Activated CD4-positive, alpha-beta T cell treated with anti-CD3 and anti-CD28 coated beads for 36 hours (primary cell): ENCODE data around the gene TOP2B. TPM values are rescaled to one million over a fixed set of nuclear protein-coding genes. Genes with fewer than 3 reads are reported as not detected.

Source experiments
- ATAC-seq: fragments of 200-7000 bp; cut with Tn5 transposase; one replicate; pipeline ENCODE4 v1.10.0; 2021; ENCODE audit warnings: mild to moderate bottlenecking, moderate library complexity
- CTCF ChIA-PET: fragments of 350-600 bp; sonication (Branson Sonifier 250); formaldehyde crosslinking; loops from one replicate; lab custom pipeline; 2021; ENCODE audit warnings: antibody characterized with exemption; lab: Charles Lee
- POLR2A ChIA-PET: fragments of 350-600 bp; sonication (Branson Sonifier 250); formaldehyde crosslinking; loops from one replicate; lab custom pipeline; 2021; ENCODE audit warnings: antibody characterized with exemption, inconsistent platforms; lab: Charles Lee
- DNase-seq: peaks from one replicate; pipeline ENCODE4 v3.0.0-alpha.2; 2020
- H3K27ac Mint-ChIP-seq: one replicate; pipeline ENCODE4 v1.8.0; 2021; ENCODE audit warnings: mixed read lengths
- H3K27me3 Mint-ChIP-seq: one replicate; pipeline ENCODE4 v1.8.0; 2021; ENCODE audit warnings: mixed read lengths
- H3K36me3 Mint-ChIP-seq: one replicate; pipeline ENCODE4 v1.8.0; 2021; ENCODE audit warnings: low read depth, mixed read lengths
- H3K4me1 Mint-ChIP-seq: one replicate; pipeline ENCODE4 v1.8.0; 2021; ENCODE audit warnings: mixed read lengths
- H3K4me3 Mint-ChIP-seq: one replicate; pipeline ENCODE4 v1.8.0; 2021; ENCODE audit warnings: mild to moderate bottlenecking, moderate library complexity, mixed read lengths
- H3K9me3 Mint-ChIP-seq: one replicate; pipeline ENCODE4 v1.8.0; 2021; ENCODE audit warnings: low read depth, mixed read lengths
- intact Hi-C, 2 experiments: fragments of 100-400 bp; cut with DNase I in 1 of 2; cut with micrococcal nuclease in 1 of 2; formaldehyde crosslinking; loops; one replicate each; pipeline versions ENCODE4 v1.14.2 to v1.15.1; 2022 to 2024; cut with DNase I, micrococcal nuclease
- total RNA-seq, 2 experiments: library from RNA; stranded (reverse); gene quantifications; one replicate each; pipeline ENCODE4 v1.2.3, GENCODE V29; 2021

TOP2B gene
- total RNA-seq, 2 experiments from 2014 or later, result 132 to 156 TPM

DNA sequence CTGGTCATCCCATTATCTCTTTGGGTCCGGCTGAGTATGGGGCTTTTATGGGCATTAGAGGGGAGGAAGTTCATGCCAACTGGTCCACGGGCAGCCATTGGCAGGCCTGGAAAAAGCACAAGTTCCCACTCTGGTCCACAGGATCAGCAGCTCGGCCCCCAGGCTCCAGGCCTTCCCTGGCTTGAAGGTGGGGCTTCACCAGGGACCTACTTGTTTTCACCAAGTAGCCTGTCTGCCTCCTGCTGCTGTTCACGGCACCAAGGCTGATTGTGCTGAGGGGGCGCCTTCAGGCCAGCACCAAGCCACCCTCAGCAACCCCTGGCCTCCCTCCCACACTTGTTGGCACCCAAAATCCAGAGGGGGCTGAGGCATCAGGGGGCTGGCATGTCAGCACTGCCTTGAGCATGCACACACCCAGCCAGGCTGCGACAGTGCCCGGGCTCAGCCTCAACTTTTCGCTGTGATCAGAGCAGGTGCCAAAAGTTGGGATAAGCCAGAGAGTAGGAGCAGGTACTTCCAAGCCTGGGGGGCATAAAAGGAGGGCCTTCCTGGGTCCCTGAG lies 9.1 kb upstream of the TOP2B start:
- CTCF ChIA-PET, result interaction anchor here (0.5 to 0.6 kb wide), 2 partner anchors 48 to 554 kb away, joined by 3 read pairs; no protein-coding TSS in a partner anchor
- H3K36me3 Mint-ChIP-seq, result peaks cover 3% of the 10 kb centered on the region
- no peaks in the 10 kb centered on the region for H3K27me3 Mint-ChIP-seq
- no peaks in the 10 kb centered on the region for H3K9me3 Mint-ChIP-seq
- intact Hi-C loops, result no loop called here
- ATAC-seq (no peak), DNase-seq (no peak)
- POLR2A ChIA-PET, result no interaction called here
- no peaks in the 10 kb centered on the region for H3K4me1 Mint-ChIP-seq
- H3K27ac Mint-ChIP-seq, result no peak overlapping the region
- no peak overlapping the region for H3K4me3 Mint-ChIP-seq

GRCh38 chr3:25665315-25666280 lies 891 bp upstream of the TOP2B start:
- H3K27me3 Mint-ChIP-seq, result no peaks in the 10 kb centered on the region
- DNase-seq (peak; percentile 17), ATAC-seq (peak; percentile 37)
- H3K9me3 Mint-ChIP-seq, result no peaks in the 10 kb centered on the region
- peaks cover 37% of the 10 kb centered on the region for H3K4me1 Mint-ChIP-seq
- peaks cover 13% of the 10 kb centered on the region for H3K36me3 Mint-ChIP-seq
- POLR2A ChIA-PET, result interaction anchor here (0.6 kb wide), 1 partner anchor 32 kb away, joined by 4 read pairs; no protein-coding TSS in a partner anchor
- intact Hi-C loops, result loop anchor here (1.0 to 10.0 kb wide), 5 partner anchors 118 to 1819 kb away; partner anchors contain the start of genes NGLY1 (in 2 of the 2), NKIRAS1 (in 1 of the 2), NR1D2 (in 1 of the 2) and OXSM (in 1 of the 2)
- peak overlapping the region; percentile 83 for H3K4me3 Mint-ChIP-seq
- CTCF ChIA-PET, result interaction anchor here (0.6 to 3.9 kb wide), 7 partner anchors 9 to 192 kb away, joined by 3 to 22 read pairs (median 3); no protein-coding TSS in a partner anchor
- H3K27ac Mint-ChIP-seq, result peak overlapping the region; percentile 100

- intact Hi-C loops, result loop anchor here (1.0 to 10.0 kb wide), 6 partner anchors 16 to 1852 kb away; partner anchors contain the start of genes NKIRAS1 (in 1 of the 2), NR1D2 (in 1 of the 2), RPL15 (in 1 of the 2) and SLC4A7 (in 1 of the 2)
- peak; percentile 82 for DNase-seq
- CTCF ChIA-PET, result no interaction called here
- Mint-ChIP-seq H3K27ac (peak overlapping the region; percentile 100), H3K36me3 (peaks cover 15% of the 10 kb centered on the region), H3K27me3 (no peaks in the 10 kb centered on the region), H3K4me1 (peaks cover 49% of the 10 kb centered on the region), H3K9me3 (no peaks in the 10 kb centered on the region), H3K4me3 (peak overlapping the region; percentile 83)
- ATAC-seq, result peak; percentile 25
- POLR2A ChIA-PET, result interaction anchor here (1.0 kb wide), 1 partner anchor 16 kb away, joined by 3 read pairs; no protein-coding TSS in a partner anchor
These were observed 567 bp downstream of the TOP2B start for GRCh38 chr3:25663869-25664811.

GRCh38 chr3:25663347-25663868 lies 1.3 kb downstream of the TOP2B start:
- H3K27me3 Mint-ChIP-seq, result no peaks in the 10 kb centered on the region
- peak; percentile 16 for ATAC-seq
- H3K27ac Mint-ChIP-seq, result peak overlapping the region; percentile 94
- H3K36me3 Mint-ChIP-seq, result peaks cover 15% of the 10 kb centered on the region
- intact Hi-C loops, result loop anchor here (1.0 to 10.0 kb wide), 5 partner anchors 15 to 1851 kb away; partner anchors contain the start of genes NKIRAS1 (in 1 of the 2), NR1D2 (in 1 of the 2) and RPL15 (in 1 of the 2)
- POLR2A ChIA-PET, result interaction anchor here (1.0 kb wide), 1 partner anchor 15 kb away, joined by 3 read pairs; no protein-coding TSS in a partner anchor
- CTCF ChIA-PET, result no interaction called here
- peak overlapping the region; percentile 83 for H3K4me3 Mint-ChIP-seq
- peaks cover 54% of the 10 kb centered on the region for H3K4me1 Mint-ChIP-seq
- H3K9me3 Mint-ChIP-seq, result no peaks in the 10 kb centered on the region
- DNase-seq, result peak; percentile 29

DNA sequence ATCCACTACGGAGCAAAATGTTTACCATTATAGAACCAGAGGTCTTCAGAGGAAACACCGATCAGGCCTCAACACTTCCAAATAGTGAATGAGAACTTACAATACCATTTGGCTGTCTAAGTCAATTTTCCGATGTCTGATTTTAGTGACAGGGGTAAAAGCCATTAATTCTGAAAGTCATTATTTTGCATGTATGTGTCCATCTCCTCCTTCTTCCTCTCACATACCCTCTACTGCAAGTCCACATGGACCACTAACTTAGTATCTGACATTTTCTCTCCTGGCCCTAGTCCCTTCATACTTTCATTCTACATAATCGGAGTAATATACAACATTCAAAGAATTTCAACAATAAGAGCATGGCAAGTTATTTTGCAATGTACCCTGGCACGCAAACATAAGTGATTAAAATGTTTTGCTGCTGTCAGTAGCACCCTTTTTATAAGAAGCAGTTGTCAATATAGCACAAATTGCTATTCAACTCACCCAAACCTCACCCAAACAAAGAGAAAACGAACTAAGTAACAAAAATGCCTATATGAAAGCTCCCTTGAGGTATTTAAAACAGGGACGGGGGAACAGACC lies 1.9 kb downstream of the TOP2B start:
- ATAC-seq (no peak), DNase-seq (no peak)
- peaks cover 15% of the 10 kb centered on the region for H3K36me3 Mint-ChIP-seq
- ChIA-PET POLR2A (interaction anchor here (1.0 kb wide), 1 partner anchor 15 kb away, joined by 3 read pairs; no protein-coding TSS in a partner anchor), CTCF (interaction anchor here (0.8 kb wide), 1 partner anchor 15 kb away, joined by 3 read pairs; no protein-coding TSS in a partner anchor)
- no peaks in the 10 kb centered on the region for H3K27me3 Mint-ChIP-seq
- H3K4me1 Mint-ChIP-seq, result peaks cover 54% of the 10 kb centered on the region
- H3K27ac Mint-ChIP-seq, result peak overlapping the region; percentile 94
- intact Hi-C loops, result loop anchor here (1.0 to 10.0 kb wide), 5 partner anchors 15 to 1851 kb away; partner anchors contain the start of genes NKIRAS1 (in 1 of the 2), NR1D2 (in 1 of the 2) and RPL15 (in 1 of the 2)
- peak overlapping the region; percentile 83 for H3K4me3 Mint-ChIP-seq
- no peaks in the 10 kb centered on the region for H3K9me3 Mint-ChIP-seq

DNA sequence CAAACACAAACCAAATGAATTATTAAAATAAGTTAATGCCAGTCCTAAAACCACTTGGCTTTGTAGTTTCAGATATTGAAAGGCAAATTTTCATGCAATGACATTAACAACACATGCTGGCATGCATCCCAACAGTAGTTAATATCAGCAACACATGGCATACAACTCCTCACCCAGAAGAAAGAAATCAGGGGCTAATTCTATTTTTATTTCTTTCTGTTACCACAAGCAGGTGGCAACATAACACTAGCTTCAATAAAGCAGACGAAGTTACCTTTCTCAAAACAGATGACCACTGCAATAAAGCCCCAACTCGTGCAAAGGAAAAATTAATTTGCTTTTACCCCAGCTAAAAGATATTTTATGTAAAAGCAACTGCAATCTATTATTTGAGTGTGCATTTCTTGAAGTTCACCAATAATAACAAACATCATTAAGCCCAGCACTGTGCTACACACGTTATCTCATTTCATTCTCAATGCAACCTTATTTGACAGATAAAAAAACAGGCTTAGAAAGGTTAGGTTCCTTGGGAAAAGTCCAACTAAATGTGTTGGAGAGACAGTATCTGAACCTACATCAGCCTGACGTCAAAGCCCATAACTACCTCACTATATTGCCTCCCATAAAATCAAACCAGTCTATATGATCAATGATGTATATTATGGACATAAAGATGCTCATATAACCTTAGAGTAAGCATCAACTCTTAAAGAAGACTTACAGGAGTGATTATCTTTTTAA lies 2.8 kb downstream of the TOP2B start:
- peak overlapping the region; percentile 83 for H3K4me3 Mint-ChIP-seq
- no peak overlapping the region for H3K27ac Mint-ChIP-seq
- ATAC-seq, result no peak
- peaks cover 61% of the 10 kb centered on the region for H3K4me1 Mint-ChIP-seq
- DNase-seq, result no peak
- H3K9me3 Mint-ChIP-seq, result no peaks in the 10 kb centered on the region
- H3K36me3 Mint-ChIP-seq, result peaks cover 18% of the 10 kb centered on the region
- intact Hi-C loops, result loop anchor here (2.0 to 10.0 kb wide), 4 partner anchors 127 to 1850 kb away; partner anchors contain the start of genes NKIRAS1 (in 1 of the 2), NR1D2 (in 1 of the 2) and RPL15 (in 1 of the 2)
- ChIA-PET CTCF (interaction anchor here (0.7 to 3.1 kb wide), 5 partner anchors 8 to 128 kb away, joined by 3 to 23 read pairs (median 3); partner anchors contain the start of gene OXSM), POLR2A (interaction anchor here (0.9 kb wide), 1 partner anchor 14 kb away, joined by 4 read pairs; no protein-coding TSS in a partner anchor)
- no peaks in the 10 kb centered on the region for H3K27me3 Mint-ChIP-seq

- CTCF ChIA-PET, result interaction anchor here (0.6 to 3.1 kb wide), 4 partner anchors 8 to 132 kb away, joined by 3 to 23 read pairs (median 4); no protein-coding TSS in a partner anchor
- POLR2A ChIA-PET, result no interaction called here
- H3K4me1 Mint-ChIP-seq, result peaks cover 69% of the 10 kb centered on the region
- intact Hi-C loops, result no loop called here
- H3K27ac Mint-ChIP-seq, result no peak overlapping the region
- peaks cover 13% of the 10 kb centered on the region for H3K36me3 Mint-ChIP-seq
- no peaks in the 10 kb centered on the region for H3K27me3 Mint-ChIP-seq
- H3K4me3 Mint-ChIP-seq, result no peak overlapping the region
- DNase-seq, result no peak
- no peaks in the 10 kb centered on the region for H3K9me3 Mint-ChIP-seq
- no peak for ATAC-seq
These were observed 5.9 kb downstream of the TOP2B start for GRCh38 chr3:25658836-25659235.

DNA sequence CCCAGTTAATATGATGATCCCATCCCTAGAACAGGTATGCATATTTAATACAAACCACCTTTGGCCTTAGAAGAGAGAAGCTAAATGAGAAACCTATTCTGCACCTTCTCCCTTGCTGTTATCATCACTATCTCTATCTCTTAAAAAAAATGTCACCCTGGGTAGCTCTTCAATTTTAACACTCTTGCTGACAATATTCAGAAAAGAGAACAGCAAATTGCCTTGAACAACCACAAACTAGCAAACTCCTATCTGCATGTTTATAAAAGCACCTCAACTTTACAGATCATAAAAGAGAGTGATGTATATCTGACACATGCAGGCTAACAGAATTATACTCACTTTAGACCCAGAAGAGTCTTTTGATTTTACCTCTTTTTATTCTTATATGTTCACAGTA lies 7.4 kb downstream of the TOP2B start:
- Mint-ChIP-seq H3K4me3 (no peak overlapping the region), H3K4me1 (peaks cover 80% of the 10 kb centered on the region), H3K9me3 (no peaks in the 10 kb centered on the region), H3K27me3 (no peaks in the 10 kb centered on the region), H3K27ac (peak overlapping the region; percentile 23), H3K36me3 (peaks cover 5% of the 10 kb centered on the region)
- ChIA-PET POLR2A (no interaction called here), CTCF (interaction anchor here (0.9 to 2.0 kb wide), 2 partner anchors 8 to 9 kb away, joined by 3 to 9 read pairs; no protein-coding TSS in a partner anchor)
- ATAC-seq (no peak), DNase-seq (no peak)
- intact Hi-C loops, result no loop called here

- H3K9me3 Mint-ChIP-seq, result peaks cover 3% of the 10 kb centered on the region
- no peaks in the 10 kb centered on the region for H3K27me3 Mint-ChIP-seq
- DNase-seq, result no peak
- peak; percentile 47 for ATAC-seq
- H3K36me3 Mint-ChIP-seq, result peaks cover 14% of the 10 kb centered on the region
- CTCF ChIA-PET, result no interaction called here
- H3K4me3 Mint-ChIP-seq, result no peak overlapping the region
- H3K4me1 Mint-ChIP-seq, result peaks cover 75% of the 10 kb centered on the region
- no peak overlapping the region for H3K27ac Mint-ChIP-seq
- POLR2A ChIA-PET, result no interaction called here
- intact Hi-C loops, result no loop called here
These were observed 9.0 kb downstream of the TOP2B start for GRCh38 chr3:25655659-25656058.
